ENCODE data around the gene DSC1. TPM values are rescaled to one million over a fixed set of nuclear protein-coding genes. Genes with fewer than 3 reads are reported as not detected.

Gene DSC1
- total and polyA plus RNA-seq, 10 of the 15 experiments (the other 5 are each of a cell fraction or from before 2014, with no cell fraction given) = 0.24 to 0.84 (median 0.44) TPM; not detected in 1

DNA sequence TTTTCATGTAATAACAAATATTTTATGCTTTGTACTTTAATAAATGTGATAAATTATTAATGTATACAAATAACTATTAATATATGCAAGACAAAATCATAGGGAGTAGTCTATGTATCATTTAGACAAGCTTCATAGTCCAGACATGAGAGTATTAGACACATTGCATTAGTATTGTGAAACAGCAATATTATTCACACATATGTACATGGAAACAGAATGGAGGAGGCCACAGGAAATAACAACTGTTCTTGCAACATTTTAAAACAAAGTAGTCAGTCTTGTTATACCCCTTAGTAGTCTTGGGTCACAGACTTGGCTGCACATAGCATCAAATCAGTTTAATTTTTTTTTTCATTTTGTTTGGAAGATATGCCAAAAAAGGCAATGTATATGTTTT, 15.8 kb downstream of the DSC1 start:
- no peak overlapping the region for H3K9ac ChIP-seq (ENCODE audit: control insufficient read depth, insufficient read depth, low read length)
- ChIA-PET POLR2A (no interaction called here), RAD21 (ENCODE audit: unreplicated experiment) (no interaction called here), SMC1A (ENCODE audit: uncharacterized antibody, unreplicated experiment) (interaction anchor here (0.6 kb wide), 1 partner anchor 41 kb away, joined by 3 read pairs; no protein-coding TSS in a partner anchor), CTCF (interaction anchor here (0.6 kb wide), 1 partner anchor 149 kb away, joined by 3 read pairs; no protein-coding TSS in a partner anchor)
- no peak overlapping the region for H3K4me3 ChIP-seq
- DNase-seq (ENCODE audit: low read depth, low spot score) (no peak), ATAC-seq (no peak), FAIRE-seq (no peak)
- no peaks in the 10 kb centered on the region for H3K79me2 ChIP-seq (ENCODE audit: control insufficient read depth, insufficient read depth, low read length)
- TF ChIP-seq LARP7 (IDR thresholded peaks at IDR 0.05) (no peak), NFIC (IDR thresholded peaks at IDR 0.05; ENCODE audit: low read depth, low read length) (no peak), CHD1 (IDR thresholded peaks at IDR 0.05; ENCODE audit: low read depth, low read length) (no peak), SMC3 (IDR thresholded peaks at IDR 0.05; ENCODE audit: borderline replicate concordance, low read length) (no peak), ATF2 (IDR thresholded peaks at IDR 0.05; ENCODE audit: low read length) (no peak), RBBP5 (conservative IDR thresholded peaks at IDR 0.05) (no peak), ZNF207 (IDR thresholded peaks at IDR 0.05; ENCODE audit: borderline replicate concordance) (no peak), IRF4 (IDR thresholded peaks at IDR 0.05; ENCODE audit: low read depth, low read length) (no peak), BCLAF1 (IDR thresholded peaks at IDR 0.05) (no peak), CHD2 (IDR thresholded peaks at IDR 0.05; ENCODE audit: borderline replicate concordance, low read depth, low read length) (no peak), MAX (IDR thresholded peaks at IDR 0.05; ENCODE audit: low read depth, low read length) (no peak)
- TF ChIP-seq, protein P1, sequence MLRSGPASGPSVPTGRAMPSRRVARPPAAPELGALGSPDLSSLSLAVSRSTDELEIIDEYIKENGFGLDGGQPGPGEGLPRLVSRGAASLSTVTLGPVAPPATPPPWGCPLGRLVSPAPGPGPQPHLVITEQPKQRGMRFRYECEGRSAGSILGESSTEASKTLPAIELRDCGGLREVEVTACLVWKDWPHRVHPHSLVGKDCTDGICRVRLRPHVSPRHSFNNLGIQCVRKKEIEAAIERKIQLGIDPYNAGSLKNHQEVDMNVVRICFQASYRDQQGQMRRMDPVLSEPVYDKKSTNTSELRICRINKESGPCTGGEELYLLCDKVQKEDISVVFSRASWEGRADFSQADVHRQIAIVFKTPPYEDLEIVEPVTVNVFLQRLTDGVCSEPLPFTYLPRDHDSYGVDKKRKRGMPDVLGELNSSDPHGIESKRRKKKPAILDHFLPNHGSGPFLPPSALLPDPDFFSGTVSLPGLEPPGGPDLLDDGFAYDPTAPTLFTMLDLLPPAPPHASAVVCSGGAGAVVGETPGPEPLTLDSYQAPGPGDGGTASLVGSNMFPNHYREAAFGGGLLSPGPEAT (IDR thresholded peaks at IDR 0.05; ENCODE audit: low read depth) = no peak
- TF ChIP-seq, protein P2, sequence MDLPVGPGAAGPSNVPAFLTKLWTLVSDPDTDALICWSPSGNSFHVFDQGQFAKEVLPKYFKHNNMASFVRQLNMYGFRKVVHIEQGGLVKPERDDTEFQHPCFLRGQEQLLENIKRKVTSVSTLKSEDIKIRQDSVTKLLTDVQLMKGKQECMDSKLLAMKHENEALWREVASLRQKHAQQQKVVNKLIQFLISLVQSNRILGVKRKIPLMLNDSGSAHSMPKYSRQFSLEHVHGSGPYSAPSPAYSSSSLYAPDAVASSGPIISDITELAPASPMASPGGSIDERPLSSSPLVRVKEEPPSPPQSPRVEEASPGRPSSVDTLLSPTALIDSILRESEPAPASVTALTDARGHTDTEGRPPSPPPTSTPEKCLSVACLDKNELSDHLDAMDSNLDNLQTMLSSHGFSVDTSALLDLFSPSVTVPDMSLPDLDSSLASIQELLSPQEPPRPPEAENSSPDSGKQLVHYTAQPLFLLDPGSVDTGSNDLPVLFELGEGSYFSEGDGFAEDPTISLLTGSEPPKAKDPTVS (IDR thresholded peaks at IDR 0.05; ENCODE audit: low read depth, low read length) = no peak
- TF ChIP-seq, protein P3, sequence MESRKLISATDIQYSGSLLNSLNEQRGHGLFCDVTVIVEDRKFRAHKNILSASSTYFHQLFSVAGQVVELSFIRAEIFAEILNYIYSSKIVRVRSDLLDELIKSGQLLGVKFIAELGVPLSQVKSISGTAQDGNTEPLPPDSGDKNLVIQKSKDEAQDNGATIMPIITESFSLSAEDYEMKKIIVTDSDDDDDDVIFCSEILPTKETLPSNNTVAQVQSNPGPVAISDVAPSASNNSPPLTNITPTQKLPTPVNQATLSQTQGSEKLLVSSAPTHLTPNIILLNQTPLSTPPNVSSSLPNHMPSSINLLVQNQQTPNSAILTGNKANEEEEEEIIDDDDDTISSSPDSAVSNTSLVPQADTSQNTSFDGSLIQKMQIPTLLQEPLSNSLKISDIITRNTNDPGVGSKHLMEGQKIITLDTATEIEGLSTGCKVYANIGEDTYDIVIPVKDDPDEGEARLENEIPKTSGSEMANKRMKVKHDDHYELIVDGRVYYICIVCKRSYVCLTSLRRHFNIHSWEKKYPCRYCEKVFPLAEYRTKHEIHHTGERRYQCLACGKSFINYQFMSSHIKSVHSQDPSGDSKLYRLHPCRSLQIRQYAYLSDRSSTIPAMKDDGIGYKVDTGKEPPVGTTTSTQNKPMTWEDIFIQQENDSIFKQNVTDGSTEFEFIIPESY (IDR thresholded peaks at IDR 0.05) = no peak
- in situ Hi-C loops (cut with MboI) (no loop called here), intact Hi-C loops (cut with micrococcal nuclease; ENCODE audit: unreplicated experiment) (no loop called here)
- H3K4me1 ChIP-seq (ENCODE audit: control insufficient read depth, insufficient read depth, low read length) = no peaks in the 10 kb centered on the region
- no peaks in the 10 kb centered on the region for H3K36me3 ChIP-seq (ENCODE audit: control insufficient read depth in 2 of 2, insufficient read depth in 2 of 2, low read length in 1 of 2)
- H3K4me2 ChIP-seq (ENCODE audit: control insufficient read depth, insufficient read depth) = no peak overlapping the region
- H3K9me3 ChIP-seq (replicated peaks; ENCODE audit: control insufficient read depth, insufficient read depth, low read length) = peaks cover 1% of the 10 kb centered on the region; the same call in 1 of the 3 replicates
- BruUV-seq (replicated peaks) = no TSS peak
- no peak overlapping the region for H2AFZ ChIP-seq (ENCODE audit: control insufficient read depth, low read depth, low read length)
- H3K27ac ChIP-seq (ENCODE audit: control insufficient read depth, insufficient read depth) = no peak overlapping the region
- H3K27me3 ChIP-seq (replicated peaks in 1 of 2; ENCODE audit: control insufficient read depth in 2 of 2, insufficient read depth in 2 of 2, low read length in 1 of 2) = no peaks in the 10 kb centered on the region
- no peaks in the 10 kb centered on the region for H4K20me1 ChIP-seq (ENCODE audit: control insufficient read depth, insufficient read depth)
